HepG2 (cell line): ENCODE measurements around the gene HPCAL1. TPM values are rescaled to one million over a fixed set of nuclear protein-coding genes. Genes with fewer than 3 reads are reported as not detected.

ENCODE experiments used
- AGO2 ChIP-seq: fragments of 200-400 bp; formaldehyde crosslinking; optimal IDR thresholded peaks from 2 replicates; pipeline ENCODE3; 2017; ENCODE audit warnings: mild to moderate bottlenecking, low read depth, low read length, moderate library complexity
- ARID2 ChIP-seq: sonication (generic); formaldehyde crosslinking; IDR thresholded peaks from 2 replicates; pipeline ENCODE4 v1.8.1; 2022; ENCODE audit warnings: mild to moderate bottlenecking, missing genetic modification reagents, borderline replicate concordance
- ATRX ChIP-seq: sonication (generic); formaldehyde crosslinking; IDR thresholded peaks from 2 replicates; pipeline ENCODE4 v1.4.0; 2020; ENCODE audit warnings: missing genetic modification reagents, borderline replicate concordance
- DR1 ChIP-seq: sonication (generic); formaldehyde crosslinking; IDR thresholded peaks from 2 replicates; pipeline ENCODE4 v1.8.0; 2021; ENCODE audit warnings: mild to moderate bottlenecking, missing genetic modification reagents, inconsistent platforms
- ETV5 ChIP-seq: IDR thresholded peaks from 2 replicates; pipeline ENCODE4 v1.6.1; 2018; ENCODE audit warnings: missing biosample characterization, missing genetic modification reagents, inconsistent platforms, borderline replicate concordance
- IKZF1 ChIP-seq: fragments of 450-650 bp; IDR thresholded peaks from 2 replicates; pipeline ENCODE4 v1.7.1; 2016
- MBD4 ChIP-seq: IDR thresholded peaks from 2 replicates; pipeline ENCODE4 v1.6.1; 2012; ENCODE audit warnings: low read length, inconsistent platforms, borderline replicate concordance
- TEAD2 ChIP-seq: sonication (generic); formaldehyde crosslinking; IDR thresholded peaks from 2 replicates; pipeline ENCODE4 v1.9.0; 2021; ENCODE audit warnings: missing genetic modification reagents
- TEF ChIP-seq: sonication (generic); formaldehyde crosslinking; IDR thresholded peaks from 2 replicates; pipeline ENCODE4 v1.5.0; 2020; ENCODE audit warnings: missing genetic modification reagents
- TOPORS ChIP-seq: sonication (generic); formaldehyde crosslinking; IDR thresholded peaks from 2 replicates; pipeline ENCODE4 v1.8.0; 2023; ENCODE audit warnings: mild to moderate bottlenecking, missing genetic modification reagents
- ZBTB7A ChIP-seq: sonication (generic); formaldehyde crosslinking; IDR thresholded peaks from 2 replicates; pipeline ENCODE4 v1.8.0; 2022; ENCODE audit warnings: mild to moderate bottlenecking, missing genetic modification reagents
- ZFP37 ChIP-seq: sonication (generic); formaldehyde crosslinking; IDR thresholded peaks from 2 replicates; pipeline ENCODE4 v1.4.0; 2020; ENCODE audit warnings: missing genetic modification reagents, borderline replicate concordance
- ZFP41 ChIP-seq: sonication (generic); formaldehyde crosslinking; IDR thresholded peaks from 2 replicates; pipeline ENCODE4 v1.4.0; 2020; ENCODE audit warnings: mild to moderate bottlenecking, missing genetic modification reagents, borderline replicate concordance
- ZHX2 ChIP-seq, 2 experiments: sonication (generic) in 1 of 2; formaldehyde crosslinking in 1 of 2; IDR thresholded peaks; 2 replicates each; pipeline versions ENCODE4 v1.6.1 to v1.9.0; 2014 to 2022; ENCODE audit warnings: antibody characterized with exemption in 1 of 2, borderline replicate concordance in 1 of 2, inconsistent platforms in 1 of 2, low read depth in 1 of 2, missing genetic modification reagents in 1 of 2
- ZMYM3 ChIP-seq: sonication (generic); formaldehyde crosslinking; IDR thresholded peaks from 2 replicates; pipeline ENCODE4 v1.5.1; 2020; ENCODE audit warnings: mild to moderate bottlenecking, missing genetic modification reagents
- ZNF367 ChIP-seq: sonication (generic); formaldehyde crosslinking; IDR thresholded peaks from 2 replicates; pipeline ENCODE4 v1.4.0; 2020; ENCODE audit warnings: missing genetic modification reagents, borderline replicate concordance
- ZNF44 ChIP-seq: sonication (generic); formaldehyde crosslinking; IDR thresholded peaks from 2 replicates; pipeline ENCODE4 v1.5.1; 2020; ENCODE audit warnings: mild to moderate bottlenecking, missing genetic modification reagents
- ZNF562 ChIP-seq: sonication (generic); formaldehyde crosslinking; IDR thresholded peaks from 2 replicates; pipeline ENCODE4 v1.8.0; 2022; ENCODE audit warnings: missing genetic modification reagents, borderline replicate concordance
- polyA plus RNA-seq, 8 experiments: library from polyadenylated mRNA; depleted of rRNA in 3 of 8; stranded (reverse) in 7 of 8; unstranded in 1 of 8; fragments of >200 nt; fragmentation: Illumina TruSeq in 4 of 8; extraction: Trizol in 4 of 8; gene quantifications; 2 replicates each; pipeline versions ENCODE4 v1.2.1 to v1.2.3, GENCODE V29; 2011 to 2016; ENCODE audit warnings: low read depth in 4 of 8, missing spikeins in 1 of 8, mixed read lengths in 1 of 8; ENCODE audit not compliant: insufficient read depth in 1 of 8
- total RNA-seq, 5 experiments: library from RNA; depleted of rRNA; stranded (reverse); fragments of >200 nt; fragmentation: Illumina TruSeq; extraction: Trizol; gene quantifications; 2 replicates each; pipeline ENCODE4 v1.2.3, GENCODE V29; 2016; ENCODE audit warnings: low read depth in 1 of 5
- TF ChIP-seq, protein P1 (sequence below): sonication (generic); formaldehyde crosslinking; IDR thresholded peaks from 2 replicates; pipeline ENCODE4 v1.4.0; 2020; ENCODE audit warnings: mild to moderate bottlenecking, missing genetic modification reagents
- TF ChIP-seq, protein P2 (sequence below): sonication (generic); formaldehyde crosslinking; IDR thresholded peaks from 2 replicates; pipeline ENCODE4 v1.5.0; 2020; ENCODE audit warnings: mild to moderate bottlenecking, missing genetic modification reagents

The HPCAL1 gene
- total and polyA plus RNA-seq, 2 of the 13 experiments (the other 11 are each of a cell fraction or from before 2014, with no cell fraction given): 29.5 to 29.9 TPM

- TF ChIP-seq TEF (CRISPR knock-in tag): no peak
- TF ChIP-seq ZFP37 (CRISPR knock-in tag): no peak
- TF ChIP-seq TEAD2 (CRISPR knock-in tag): no peak
- TF ChIP-seq ZFP41 (CRISPR knock-in tag): no peak
- TF ChIP-seq MBD4: no peak
- no peak for TF ChIP-seq ZNF367 (CRISPR knock-in tag)
- no peak for TF ChIP-seq ZBTB7A (CRISPR knock-in tag)
- TF ChIP-seq TOPORS: no peak
- no peak for TF ChIP-seq DR1 (CRISPR knock-in tag)
- no peak for TF ChIP-seq ATRX (CRISPR knock-in tag)
- TF ChIP-seq, protein P1, sequence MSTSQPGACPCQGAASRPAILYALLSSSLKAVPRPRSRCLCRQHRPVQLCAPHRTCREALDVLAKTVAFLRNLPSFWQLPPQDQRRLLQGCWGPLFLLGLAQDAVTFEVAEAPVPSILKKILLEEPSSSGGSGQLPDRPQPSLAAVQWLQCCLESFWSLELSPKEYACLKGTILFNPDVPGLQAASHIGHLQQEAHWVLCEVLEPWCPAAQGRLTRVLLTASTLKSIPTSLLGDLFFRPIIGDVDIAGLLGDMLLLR: no peak
- TF ChIP-seq ZNF562 (CRISPR knock-in tag): no peak
- no peak for TF ChIP-seq ARID2 (CRISPR knock-in tag)
- no peak for TF ChIP-seq IKZF1
- no peak for TF ChIP-seq ZNF44
- TF ChIP-seq, protein P2, sequence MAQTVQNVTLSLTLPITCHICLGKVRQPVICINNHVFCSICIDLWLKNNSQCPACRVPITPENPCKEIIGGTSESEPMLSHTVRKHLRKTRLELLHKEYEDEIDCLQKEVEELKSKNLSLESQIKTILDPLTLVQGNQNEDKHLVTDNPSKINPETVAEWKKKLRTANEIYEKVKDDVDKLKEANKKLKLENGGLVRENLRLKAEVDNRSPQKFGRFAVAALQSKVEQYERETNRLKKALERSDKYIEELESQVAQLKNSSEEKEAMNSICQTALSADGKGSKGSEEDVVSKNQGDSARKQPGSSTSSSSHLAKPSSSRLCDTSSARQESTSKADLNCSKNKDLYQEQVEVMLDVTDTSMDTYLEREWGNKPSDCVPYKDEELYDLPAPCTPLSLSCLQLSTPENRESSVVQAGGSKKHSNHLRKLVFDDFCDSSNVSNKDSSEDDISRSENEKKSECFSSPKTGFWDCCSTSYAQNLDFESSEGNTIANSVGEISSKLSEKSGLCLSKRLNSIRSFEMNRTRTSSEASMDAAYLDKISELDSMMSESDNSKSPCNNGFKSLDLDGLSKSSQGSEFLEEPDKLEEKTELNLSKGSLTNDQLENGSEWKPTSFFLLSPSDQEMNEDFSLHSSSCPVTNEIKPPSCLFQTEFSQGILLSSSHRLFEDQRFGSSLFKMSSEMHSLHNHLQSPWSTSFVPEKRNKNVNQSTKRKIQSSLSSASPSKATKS: no peak
- peak; percentile 81; the same call in 1 of the 2 replicates for TF ChIP-seq ETV5 (CRISPR knock-in tag)
- TF ChIP-seq ZHX2 (IDR thresholded peaks at IDR 0.05; ENCODE audit: low read depth): no peak
- no peak for TF ChIP-seq ZHX2 (CRISPR knock-in tag; IDR thresholded peaks at IDR 0.05; ENCODE audit: borderline replicate concordance)
- TF ChIP-seq ZMYM3 (CRISPR knock-in tag): no peak
- no peak for TF ChIP-seq AGO2
Observed at GRCh38 chr2:10369269-10370255, 66.9 kb downstream of the HPCAL1 start (continued).
